Measurements from ENCODE around the gene POR. TPM values are rescaled to one million over a fixed set of nuclear protein-coding genes. Genes with fewer than 3 reads are reported as not detected.

Gene POR
- total RNA-seq, 1 experiment from 2014 or later = 118 TPM

GRCh38 chr7:75916685-75917634 is 2.0 kb downstream of the POR start:
- no peak for DNase-seq (ENCODE audit: low spot score)

- DNase-seq (ENCODE audit: low spot score) = no peak
Observed at GRCh38 chr7:75920431-75921161, 5.6 kb downstream of the POR start.

DNA sequence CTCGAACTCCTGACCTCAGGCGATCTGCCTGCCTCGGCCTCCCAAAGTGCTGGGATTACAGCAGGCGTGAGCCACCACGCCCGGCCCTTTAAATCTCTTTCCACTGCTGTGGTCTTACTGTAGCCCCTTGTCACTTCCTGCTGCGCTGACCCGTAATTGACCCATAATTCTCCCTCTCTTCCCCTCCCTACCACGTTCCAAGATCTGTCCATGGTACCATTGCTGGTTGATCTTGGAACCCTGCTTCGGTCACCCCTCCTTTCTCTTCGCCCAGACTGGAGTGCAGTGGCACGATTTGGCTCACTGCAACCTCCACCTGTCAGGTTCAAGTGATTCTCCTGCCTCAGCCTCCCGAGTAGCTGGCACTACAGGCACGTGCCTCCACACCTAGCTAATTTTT is 6.5 kb downstream of the POR start:
- DNase-seq (ENCODE audit: low spot score) = no peak

GRCh38 chr7:75922966-75923603 is 8.1 kb downstream of the POR start:
- DNase-seq (ENCODE audit: low spot score) = no peak

DNA sequence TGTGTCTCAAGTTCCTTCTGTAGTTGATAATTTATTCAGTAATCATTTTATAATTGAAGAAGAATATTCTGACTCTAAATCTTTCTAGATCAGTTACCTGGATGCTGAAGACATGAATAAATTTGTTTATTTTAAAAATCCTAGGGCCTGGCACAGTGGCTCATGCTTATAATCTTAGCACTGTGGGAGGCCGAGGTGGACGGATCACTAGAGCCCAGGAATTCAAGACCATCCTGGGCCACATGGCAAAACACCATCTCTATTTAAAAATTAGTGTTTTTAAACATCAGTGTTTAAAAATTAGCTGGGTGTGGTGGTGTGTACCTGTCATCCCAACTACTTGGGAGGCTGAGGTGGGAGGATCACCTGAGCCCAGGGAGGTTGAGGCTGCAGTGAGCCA is 9.3 kb downstream of the POR start:
- no peak for DNase-seq (ENCODE audit: low spot score)

- no peak for DNase-seq (ENCODE audit: low spot score)
Observed at GRCh38 chr7:75924889-75925288, 9.9 kb downstream of the POR start.

DNA sequence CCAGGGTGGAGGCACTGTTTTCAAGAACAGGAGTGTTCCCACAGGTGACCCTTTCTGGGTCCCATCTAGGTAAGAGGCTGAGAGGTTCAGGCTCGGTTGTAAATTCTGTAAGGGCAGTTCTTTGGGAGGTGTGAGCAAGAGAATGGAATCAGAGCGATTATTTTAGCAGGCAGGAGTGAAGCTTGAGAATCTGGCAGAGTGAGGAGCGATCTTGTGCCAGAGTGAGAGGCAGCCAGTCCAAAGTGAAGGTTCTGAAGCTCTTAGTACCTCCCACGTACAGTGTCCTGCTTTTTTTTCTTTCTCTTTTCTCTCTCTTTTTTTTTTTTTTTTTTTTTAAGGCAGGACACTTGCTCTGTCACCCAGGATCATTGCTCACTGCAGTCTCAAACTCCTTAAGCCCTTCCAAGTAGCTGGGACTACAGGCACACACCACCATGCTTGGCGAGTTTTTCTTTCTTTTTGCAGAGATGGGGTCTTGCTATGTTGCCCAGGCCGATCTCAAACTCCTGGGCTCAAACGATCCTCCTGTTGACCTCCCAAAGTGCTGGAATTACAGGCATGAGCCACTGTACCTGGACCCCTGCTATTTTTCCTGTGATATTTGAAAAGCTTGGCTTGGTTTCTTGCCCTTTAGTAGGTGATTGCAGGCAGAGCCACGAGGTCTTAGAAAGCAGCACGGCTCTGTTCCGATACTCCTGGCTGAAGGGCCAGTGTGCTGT is 10.9 kb downstream of the POR start:
- no peak for DNase-seq (ENCODE audit: low spot score)

DNA sequence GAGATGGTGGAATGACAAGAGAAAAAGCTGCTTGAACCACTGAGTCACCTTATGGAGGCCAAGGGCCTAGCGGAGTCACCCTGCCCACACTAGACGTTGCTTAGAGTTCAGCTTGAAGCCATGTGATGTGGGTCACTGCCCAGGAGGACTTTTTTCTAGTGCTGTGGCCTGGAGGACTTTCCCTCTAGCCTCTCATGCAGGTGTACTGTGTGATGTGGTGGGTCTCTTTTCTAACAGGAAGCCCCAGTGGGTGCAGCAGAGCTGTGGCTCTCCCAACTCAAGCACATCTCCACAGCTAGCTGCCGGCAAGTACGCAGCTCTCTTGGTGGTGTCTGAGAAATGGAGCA is 13.6 kb downstream of the POR start:
- DNase-seq (ENCODE audit: low spot score) = no peak

DNA sequence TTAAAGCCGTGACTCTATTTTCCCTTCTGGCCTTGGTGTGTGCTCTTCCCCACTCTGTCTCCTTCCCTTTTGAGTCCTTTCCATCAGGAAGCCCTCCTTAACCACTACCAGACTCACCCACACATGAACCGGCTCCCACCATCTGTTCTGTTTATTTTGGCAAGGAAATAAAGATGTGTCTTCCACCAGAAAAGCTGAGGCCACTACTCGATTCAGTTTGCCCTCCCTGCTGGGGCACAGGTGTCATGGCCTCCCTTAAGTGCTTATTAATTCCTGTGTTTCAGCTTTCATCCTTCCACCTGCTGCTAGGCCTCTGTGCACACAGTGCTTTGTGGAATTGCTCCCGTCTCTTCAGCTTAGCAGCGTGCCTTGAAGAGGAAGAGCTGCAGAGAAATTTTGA is 16.7 kb downstream of the POR start:
- no peak for DNase-seq (ENCODE audit: low spot score)

DNA sequence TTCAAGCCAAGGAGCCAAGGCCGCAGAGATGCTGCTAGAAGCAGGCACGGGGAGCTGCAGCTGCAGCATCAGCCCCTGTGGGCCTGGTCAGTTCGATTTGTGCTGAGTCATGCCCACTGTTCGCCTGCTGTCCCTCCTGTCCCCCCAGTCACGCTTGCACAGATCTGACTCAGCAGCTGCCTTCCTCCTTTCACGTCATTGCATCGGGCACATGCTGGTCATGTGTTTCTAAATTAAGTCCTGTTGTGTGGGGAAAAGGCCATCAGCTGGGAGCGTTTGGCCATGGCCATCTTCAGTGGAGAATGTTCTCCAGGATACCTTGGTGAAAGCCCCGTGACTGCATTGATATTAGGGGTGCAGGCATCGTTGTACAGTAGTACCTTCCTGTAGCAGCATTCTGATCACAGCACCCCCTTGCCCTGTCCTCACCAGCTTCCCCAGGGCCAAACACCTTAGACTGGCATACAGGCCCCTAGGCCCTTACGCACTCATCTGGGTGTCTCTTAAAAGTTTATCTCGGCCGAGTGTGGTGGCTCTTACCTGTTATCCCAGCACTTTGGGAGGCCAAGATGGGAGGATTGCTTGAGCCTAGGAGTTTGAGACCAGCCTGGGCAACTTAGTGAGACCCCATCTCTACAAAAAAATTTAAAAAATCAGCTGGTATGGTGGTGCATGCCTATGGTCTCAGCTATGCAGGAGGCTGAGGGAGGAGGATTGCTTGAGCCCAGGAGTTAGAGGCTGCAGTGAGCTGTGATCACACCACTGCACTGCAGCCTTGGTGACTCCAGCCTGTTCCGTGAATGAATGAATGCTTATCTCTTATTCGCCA is 23.2 kb downstream of the POR start:
- DNase-seq (ENCODE audit: low spot score) = peak; percentile 97

- DNase-seq (ENCODE audit: low spot score) = no peak
Observed at GRCh38 chr7:75938921-75939320, 24.0 kb downstream of the POR start.

- DNase-seq (ENCODE audit: low spot score) = no peak
Observed at GRCh38 chr7:75943864-75944263, 28.9 kb downstream of the POR start.

DNA sequence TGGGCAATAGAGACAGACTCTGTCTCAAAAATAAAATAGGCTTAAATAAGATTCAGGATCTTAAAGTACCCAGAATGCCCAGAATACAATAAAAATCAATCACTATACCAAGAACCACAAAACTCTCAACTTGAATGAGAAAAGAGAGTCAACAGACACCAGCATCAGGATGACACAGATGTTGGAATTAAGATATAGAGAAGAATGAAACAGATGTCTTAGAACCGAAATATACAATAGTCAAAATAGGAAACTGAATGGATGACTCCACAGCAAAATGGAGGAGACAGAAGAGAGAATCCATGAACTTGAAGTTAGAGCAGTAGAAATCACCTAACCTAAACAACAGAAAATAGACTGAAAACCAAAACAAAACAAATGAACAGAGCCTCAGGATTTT is 29.6 kb downstream of the POR start:
- DNase-seq (ENCODE audit: low spot score) = no peak

DNA sequence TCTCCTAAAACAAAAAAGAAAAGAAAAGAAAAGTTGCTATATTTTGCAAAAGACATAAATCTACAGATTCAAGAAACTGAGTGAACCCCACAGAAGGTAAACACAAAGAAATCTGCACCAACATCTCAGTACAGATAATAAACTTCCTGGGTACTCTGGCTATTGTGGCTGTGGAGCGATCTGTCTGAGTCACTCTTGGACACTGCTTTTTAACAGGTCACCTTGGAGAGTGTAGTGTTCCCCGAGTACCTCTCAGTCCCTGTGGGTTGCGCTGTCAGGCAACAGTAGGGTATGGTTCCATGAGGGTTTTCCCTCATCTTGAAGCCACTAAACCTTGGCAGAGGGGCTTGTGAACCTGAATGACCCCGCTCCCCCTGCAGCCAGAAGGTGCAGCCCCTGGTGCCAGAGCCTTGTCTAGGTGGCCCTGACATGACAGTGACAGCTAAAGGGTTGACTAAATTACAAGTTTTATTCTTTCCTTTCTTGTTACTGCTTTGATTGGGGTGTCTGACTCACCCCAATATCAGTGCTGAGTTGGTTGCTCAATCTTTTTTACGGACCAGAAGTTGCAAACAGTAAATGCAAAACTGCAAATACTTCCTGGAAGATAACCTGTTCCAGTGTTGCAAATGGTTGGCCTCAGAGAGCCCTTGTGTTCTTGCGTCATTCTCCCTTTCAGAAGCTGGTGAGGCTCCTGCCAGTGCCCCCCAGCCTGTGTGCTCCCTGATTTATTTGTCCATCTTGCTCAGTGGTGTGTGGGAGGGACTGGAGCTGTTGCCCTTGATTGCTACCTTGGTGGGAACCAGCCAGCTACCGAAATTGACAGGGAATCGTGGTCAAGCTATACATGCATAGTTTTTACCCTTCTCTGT is 30.6 kb downstream of the POR start:
- DNase-seq (ENCODE audit: low spot score) = no peak

GRCh38 chr7:75946207-75946855 is 31.4 kb downstream of the POR start:
- DNase-seq (ENCODE audit: low spot score) = no peak

DNA sequence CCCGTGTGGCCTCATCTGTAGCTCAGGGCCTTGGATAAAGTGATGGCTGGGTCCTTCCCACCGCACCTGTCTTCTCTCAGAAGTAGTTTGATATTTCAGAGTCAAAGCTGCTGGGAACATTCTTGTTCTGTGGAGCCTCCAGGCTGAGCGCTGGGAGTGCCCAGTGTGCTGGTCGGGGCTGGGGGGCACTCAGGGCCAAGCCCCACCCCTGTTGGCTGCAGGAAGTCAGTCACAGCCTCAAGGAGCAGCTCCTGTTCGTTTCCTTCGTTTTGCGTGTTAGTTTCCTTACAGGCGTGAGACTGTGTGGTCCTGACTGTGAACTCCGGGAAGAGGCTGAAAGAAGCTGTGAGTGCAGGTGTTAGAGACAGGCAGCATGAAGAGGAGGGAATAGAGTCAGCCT is 33.2 kb downstream of the POR start:
- DNase-seq (ENCODE audit: low spot score) = no peak

- DNase-seq (ENCODE audit: low spot score) = no peak
Observed at GRCh38 chr7:75950111-75950681, 35.2 kb downstream of the POR start.

DNA sequence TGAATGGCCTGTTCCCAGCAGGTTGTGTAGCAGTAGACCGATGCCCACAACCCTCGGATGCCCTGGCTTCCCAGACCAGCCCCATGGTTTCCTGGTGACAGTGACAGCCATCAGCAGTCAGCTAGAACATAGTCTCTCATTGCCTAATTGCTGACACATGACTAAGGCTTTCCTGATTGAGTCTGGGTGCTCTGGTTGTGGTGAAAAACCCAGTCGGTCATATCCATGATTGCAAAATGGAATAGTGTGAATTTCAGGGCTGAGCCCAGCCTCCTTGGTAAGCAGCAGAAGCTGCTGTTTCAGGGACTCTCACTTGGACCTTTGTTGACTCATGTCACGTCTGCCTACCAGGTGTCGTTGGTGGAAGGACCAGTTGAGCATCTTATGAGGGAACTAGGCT is 36.6 kb downstream of the POR start:
- DNase-seq (ENCODE audit: low spot score) = peak; percentile 57

- no peak for DNase-seq (ENCODE audit: low spot score)
Observed at GRCh38 chr7:75953431-75953830, 38.5 kb downstream of the POR start.
